ENCODE results near the gene BCCIP.

The BCCIP gene

DNA sequence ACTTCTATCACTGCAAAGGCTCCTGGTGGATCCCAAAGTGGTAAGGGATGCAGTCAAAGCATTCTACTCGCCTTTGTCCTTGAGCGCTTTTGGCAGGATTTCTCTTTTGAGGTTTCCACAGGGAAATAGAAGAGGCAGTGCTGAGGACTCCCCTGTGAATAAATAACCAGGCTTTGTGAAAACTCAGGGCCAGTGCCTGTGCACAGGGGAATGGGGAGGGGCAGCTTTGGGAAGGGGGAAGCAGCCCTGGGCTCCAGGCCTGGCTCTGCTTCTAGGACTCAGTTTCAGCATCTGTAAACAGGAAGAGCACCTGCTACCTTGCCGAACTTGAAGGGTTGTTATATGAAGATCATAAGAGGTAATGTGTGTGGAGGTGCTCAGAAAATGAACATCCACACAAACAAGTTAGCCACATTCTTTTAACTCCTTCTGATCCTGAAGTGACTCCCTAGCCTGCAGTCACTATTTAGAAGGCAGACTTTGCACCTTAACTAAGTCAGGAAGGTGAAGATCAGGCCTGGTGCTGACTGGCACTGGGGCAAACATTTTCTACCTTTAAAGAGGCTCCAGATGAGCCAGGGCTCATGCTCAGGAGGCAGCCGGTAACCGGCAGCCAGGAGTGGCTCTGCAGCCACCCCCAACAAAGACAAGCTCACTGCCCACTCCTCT, 25.2 kb upstream of the BCCIP start:
- no peak for DNase-seq

DNA sequence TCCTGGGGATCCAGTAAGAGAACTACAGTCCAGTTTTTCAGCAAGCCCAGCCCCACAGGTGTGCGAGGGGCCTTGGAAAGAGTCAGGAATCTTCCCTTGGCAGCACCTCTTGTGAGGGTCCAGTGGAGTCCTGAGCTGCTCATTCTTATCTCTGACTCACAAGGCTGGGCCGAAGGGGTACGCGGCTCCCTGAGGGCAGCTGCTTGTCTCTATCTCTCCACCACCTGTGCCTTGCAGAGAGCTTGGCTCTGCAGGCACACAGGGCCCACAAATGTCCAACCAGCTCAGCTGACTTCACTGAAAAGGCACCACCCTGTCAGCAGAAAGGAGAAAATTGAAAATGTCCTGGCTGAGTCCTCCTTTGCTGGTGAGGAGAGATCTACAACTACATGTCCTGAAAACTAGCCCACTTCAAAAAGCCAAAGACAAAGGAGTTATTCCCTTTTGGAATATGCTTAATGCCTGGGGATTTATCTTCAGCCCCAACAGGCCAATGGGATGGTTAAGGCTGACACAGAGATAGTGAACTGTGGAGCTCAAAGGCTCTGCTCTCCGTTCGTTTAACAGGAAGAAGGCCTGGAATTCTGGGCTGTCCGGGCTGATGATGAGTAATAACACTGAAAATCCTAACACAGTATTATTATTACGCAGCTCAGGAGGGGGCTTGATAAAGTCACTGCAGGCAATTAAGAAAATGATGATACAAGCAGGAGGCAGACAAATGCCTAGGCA, 23.7 kb upstream of the BCCIP start:
- no peak for DNase-seq

DNA sequence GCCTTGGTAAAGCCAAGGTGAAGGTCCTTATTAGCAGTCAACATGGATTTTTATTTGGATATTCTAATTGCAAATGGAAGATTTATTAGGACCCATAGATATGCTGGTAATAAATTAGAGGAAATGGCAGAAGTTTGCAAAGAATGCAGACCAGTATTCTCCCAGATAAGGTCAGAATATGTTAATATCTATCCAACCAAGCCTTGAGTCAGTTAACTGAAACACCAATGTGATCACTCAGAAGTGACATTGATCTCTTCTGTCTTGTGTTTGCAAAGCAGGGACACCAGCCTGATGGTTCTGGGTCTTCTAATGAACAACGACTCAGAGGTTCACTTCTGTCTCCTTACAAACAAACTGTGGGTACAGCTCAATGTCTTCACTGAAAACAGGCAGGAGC, 21.8 kb upstream of the BCCIP start:
- DNase-seq = no peak

DNA sequence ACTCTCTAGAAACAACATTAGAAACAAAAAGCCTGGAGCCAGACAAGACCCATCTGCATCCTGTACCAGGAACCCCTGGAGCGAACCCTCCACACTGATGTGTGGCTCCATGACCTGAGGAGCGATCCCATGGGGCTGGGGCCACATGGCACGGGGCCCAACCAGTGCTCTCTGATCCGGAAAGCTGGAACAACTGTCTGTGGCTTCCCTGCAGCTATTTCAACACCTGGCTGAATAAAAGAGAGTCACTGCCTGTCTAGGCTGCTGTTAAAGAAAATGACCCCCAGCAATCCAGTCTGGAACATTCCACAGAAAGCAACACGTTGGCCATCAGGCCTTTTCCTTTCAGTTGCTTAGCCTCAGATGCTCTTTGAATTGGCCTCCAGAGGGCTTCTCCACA, 21.2 kb upstream of the BCCIP start:
- DNase-seq = no peak

DNA sequence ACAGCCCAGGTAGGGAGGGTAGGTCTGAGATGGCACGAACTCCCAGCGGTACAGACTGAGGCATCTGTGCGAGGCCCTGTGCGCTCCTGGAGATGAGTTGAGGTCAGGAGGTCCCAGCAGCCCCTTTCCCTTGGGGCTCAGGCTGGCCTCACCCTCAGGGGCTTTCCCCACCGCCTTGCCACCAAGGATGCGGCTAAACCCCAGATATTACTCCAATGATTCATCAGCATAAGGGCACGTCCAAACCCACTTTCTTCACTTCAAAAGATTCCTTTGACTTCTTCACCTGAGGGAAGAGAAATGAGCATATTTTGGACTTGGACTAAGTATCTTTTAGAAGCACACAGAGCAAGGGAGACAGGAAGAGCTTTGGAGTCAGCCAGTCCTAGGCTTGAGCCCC, 20.6 kb upstream of the BCCIP start:
- no peak for DNase-seq

DNA sequence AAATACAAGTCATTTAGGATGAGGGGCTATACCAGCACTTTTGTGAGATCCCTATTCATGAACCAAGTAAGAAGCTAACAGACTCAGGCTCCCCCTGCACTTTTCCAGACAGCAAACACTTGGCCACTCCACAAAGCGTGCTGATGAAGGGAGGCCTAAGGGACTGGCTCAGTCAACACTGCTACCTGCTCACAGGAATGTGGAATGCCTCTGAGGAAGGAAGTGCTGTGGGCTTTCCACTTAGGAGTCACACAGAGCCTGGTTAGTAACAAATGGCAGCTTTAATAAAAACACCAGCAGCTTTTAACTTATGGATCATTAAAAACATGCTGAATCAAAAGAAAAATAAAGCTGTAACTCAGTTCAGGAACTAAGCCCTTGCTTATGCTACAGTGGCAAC, 15.3 kb upstream of the BCCIP start:
- DNase-seq = no peak

DNA sequence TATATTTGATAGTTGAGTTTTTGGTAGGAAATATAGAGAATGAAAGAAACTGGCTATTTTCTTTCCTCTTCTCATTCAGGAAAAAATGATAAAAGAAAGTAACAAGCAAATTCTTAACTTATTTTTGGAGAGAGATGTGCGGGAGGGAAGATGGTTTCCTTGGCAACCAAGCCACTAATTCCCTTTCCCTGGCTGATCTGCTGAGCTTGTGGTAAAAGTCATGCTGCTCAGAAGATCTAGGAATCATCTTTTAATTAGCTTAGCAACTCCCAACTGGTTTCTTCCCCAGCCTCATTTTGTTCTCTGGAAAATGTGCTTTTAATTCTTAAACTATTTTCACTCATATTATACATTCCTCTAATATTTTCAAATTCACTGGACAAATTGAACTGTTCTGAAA, 12.1 kb upstream of the BCCIP start:
- DNase-seq = no peak

DNA sequence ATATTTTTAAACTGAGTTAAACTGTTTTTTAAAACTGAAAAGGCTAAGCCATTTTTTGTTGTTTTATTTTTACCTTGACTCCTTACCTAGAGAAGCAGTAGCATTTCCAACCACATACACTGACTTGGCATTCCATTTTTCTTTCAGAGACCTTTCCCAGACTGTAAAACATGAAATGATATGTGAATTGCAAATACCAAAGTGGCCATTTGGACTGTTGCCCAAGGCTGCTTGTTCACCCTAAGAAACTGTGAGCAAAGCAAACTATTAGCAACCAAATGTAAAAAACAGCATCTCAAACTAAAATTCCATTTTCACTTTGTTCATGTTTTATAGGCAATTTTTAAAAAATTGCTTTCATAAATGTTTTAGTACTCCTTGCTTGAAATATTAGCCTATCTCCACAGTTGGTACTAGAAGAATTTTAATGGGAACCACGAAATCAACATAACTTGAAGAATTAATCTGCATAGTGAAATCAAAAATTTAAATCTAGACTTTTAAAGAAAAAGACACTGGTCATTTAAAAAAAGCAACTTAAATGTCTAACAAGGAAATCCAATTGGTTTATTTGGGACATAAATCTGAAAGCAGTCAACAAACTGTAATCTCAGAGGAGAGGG, 11.1 kb upstream of the BCCIP start:
- DNase-seq = no peak

DNA sequence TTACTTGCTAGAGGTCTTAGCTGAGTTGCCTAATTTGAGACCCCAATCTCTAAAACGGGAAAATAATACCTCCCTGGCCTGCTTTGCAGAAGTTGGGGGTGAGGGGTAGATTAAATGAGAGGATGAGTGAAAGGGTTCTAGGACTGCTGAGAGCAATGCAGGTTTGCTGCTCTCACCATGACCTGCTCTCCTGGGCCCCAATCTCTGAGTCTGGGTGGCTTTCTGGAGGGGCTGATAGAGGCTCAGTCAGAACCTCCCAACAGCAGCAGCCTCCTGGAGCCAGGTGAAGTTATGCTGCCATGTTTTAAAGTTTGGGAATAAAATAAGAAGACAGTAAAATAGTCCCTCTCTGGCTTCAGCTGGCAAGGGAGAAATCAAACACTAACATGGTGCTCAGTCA, 7.6 kb upstream of the BCCIP start:
- DNase-seq = no peak

DNA sequence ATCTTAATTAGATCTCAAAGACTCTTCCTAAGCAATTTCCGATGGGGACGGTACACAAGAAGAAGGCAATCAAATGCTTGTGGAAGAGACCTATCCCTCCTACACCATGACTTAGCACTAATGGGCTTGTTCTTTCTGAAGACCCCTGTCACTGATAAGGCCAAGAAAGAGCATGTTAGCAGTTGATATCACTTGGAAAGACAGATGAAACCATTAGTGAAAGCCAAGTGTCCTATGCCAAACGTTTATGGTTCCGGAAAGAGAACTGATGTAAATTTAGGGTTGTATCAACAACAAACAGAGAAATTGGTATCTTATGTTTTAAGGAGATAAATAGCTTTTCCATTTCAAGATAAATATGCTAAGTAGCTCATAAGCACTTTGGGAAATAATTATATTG, 6.8 kb upstream of the BCCIP start:
- DNase-seq = no peak

DNA sequence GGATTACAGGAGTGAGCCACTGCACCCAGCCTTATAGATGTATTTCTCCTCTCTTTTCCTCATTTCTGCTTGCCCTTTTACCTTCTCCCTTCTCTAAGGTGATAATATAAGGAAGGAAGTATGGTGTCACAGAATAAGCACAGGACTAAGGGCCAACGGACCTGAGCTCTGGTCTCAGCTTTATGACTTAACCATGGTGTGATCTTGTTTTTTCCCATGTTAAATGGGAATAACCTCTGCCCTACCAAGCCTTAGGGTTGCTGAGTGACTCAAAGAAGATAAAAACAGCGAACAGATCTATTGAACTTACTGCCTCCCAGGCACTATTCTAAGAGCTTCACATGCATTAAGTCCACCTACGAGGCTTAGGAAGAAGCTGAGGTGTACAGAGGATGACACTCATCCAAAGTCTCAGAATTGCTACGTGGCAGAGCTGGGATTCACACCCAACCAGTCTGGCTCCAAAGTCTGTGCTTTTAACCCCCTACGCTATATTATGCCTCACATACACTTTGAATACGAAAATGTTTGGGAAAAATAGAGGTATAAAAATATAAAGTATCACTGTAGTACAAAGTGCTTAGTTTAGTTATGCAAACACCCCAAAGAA, 5.9 kb upstream of the BCCIP start:
- no peak for DNase-seq

DNA sequence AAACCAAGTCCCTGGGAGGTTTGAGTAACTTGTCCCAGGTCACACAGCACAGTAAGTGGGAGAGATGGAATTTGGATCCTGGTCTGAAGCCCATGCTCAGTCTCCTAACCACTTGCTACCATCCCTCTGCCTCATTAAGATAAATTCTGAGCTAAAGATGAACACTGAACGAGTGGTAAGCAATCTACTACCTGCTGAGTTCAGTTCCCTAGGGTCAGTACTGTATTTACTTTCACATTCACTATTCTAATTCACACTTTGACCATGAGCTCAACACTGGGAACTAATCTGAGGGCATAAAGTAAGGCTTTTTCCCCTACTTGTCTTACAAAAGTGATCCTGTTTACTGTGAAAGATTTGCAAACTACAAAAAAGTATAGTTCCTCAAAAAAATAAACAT, 2.6 kb upstream of the BCCIP start:
- DNase-seq = no peak

DNA sequence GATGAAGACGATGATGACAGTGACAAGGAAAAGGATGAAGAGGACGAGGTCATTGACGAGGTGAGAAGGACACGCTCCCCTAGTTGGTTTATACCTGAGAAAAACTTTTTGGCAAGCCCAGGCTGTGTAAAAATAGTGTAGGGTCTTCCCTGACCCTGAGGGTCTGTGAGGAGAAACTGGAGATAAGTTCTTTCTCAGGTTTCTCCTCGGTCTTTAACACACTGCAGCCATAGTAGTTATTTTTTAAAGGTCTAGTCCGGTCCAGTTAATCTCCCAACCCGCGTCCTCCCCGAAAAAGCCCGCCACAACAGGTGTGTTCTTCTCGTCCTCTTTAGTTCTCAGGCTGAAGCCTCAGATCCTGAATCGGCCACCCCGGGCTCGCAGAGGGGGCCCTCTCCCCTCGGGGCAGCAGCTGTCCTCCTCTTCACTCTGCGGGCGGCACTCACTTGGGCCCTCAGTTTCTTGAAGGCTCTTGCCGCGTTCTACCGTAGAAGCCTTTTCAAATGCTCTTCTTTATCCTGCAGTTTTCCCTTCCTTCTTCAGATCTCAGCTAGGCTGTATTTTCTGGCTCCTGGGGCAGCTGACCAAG, 411 bp downstream of the BCCIP start:
- no peak for DNase-seq

DNA sequence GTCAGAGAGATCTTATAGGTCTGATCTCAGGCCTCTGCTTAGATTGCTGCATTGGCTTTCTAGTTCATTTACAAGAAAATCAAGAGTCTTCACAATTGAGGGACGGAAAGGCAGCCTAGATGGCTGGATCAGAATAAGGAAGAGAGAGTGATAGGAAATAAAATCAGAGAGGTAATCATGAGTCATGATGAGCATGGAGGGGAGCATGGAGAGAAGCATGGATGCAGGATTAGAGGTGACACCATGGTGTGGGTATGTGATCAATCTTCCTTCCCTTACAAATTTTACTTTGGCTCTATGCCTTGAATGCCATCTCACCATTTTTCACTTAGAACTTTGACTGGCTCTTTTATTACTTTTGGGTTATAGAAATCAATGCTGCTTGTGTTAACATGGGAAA, 1.4 kb downstream of the BCCIP start:
- no peak for DNase-seq

DNA sequence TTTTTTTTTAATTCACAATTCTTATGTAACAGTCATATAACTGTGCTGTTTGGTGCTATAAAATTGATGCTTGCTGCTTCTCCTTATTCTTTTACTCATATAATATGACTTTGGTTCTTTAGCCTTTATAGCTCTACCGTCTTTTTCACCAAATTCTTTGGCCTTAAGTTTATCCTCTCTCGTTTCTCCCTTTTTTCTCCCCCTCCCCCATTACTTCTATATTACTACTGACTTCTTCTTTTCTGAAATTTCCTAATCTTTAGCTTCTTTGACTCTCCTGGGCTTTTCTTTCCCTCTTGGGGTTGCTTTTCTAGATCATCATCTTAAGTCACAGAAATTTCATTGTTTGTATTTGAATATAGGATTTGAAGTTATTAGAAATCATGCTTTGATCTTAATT, 3.8 kb downstream of the BCCIP start:
- DNase-seq = no peak

DNA sequence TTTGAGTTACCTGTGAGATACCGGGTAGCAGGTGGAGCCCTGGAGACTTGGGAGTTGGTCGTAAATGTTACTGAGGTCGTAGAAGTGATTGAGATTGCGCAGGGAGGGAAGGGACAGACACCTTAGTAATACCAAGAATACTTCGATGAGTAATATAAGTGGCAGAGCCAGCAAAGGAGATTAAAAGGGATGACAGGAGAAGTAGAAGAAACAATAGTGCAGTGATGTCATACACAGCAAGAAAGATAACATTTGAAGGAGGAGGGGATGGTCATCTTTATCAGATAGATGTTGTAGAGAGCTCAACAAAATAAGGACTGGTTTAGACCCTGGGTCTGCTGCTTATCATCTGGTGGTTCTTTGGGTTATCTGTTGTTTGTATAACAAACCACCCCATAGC, 5.0 kb downstream of the BCCIP start:
- DNase-seq = no peak

DNA sequence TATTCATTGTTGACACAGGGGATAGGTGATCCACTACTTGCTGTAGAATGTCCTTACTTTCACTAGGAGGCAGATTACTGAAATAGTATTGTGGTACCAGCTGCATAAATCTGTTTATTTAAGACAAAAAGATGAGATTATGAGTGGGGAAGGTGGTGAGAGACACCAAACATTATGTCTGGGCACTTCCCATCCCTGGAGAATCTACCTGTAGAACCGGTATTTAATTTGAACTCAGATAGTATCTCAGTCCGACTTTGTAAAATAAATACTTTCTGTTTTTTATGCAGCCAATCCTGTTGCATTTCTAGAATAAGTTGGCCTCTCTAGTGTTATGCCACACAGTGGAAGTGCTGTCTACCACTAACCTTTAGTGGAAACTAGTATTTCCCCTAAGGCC, 13.4 kb downstream of the BCCIP start:
- no peak for DNase-seq

DNA sequence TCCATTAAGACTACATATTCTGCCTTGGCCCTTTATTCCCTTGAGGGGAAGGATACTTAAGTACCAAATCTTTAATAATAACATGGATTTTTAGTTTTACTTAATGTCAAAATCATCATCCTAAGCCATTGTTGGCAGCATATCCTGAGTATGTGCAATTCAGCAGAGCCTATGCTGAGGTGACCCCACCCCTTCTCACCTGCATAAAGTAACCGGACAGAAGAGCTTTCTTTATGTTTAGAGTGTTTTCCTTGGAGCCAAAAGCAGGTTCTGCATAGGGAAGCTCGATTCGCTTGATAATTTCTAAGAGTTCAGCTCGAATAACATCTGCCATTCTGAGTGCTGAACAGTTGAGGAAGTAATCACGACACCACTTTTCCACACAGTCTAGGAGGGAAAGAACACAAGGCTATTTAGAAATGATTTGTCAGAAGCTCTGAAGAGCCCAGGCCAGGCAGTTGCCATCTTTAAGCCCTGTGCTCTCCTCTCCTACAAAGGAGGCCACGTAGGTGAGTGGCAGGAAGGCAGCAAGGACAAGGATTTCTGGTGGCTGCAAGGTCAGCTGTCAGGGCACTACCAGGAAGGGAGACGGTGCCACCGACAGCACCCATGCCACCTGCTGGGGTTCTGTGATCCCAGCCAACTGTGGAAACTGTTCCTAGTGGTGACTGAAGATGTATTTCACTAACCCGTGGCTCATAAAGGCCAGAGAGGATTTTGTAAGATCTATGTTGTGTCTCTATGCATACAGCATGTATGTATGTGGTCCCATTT, 15.6 kb downstream of the BCCIP start:
- no peak for DNase-seq

DNA sequence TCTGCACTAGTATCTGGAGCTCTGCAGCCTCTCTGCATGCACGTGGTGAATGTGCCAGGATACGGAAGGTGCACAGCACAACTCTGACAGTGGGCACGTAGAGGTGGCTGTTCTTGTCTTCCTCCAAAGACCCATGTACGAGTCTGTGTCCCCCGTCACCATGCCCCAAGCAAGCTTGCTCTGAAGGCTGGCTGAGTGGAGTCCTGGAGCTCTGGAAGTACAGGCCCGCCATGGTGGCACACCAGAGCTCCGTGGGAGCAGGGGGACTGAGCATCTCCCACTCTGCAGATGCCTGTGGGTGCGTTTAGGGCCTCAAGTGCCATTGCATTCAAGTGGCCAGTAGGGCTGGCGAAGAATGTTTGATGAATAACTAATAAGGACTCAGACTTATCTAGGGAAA, 17.1 kb downstream of the BCCIP start:
- DNase-seq = no peak

DNA sequence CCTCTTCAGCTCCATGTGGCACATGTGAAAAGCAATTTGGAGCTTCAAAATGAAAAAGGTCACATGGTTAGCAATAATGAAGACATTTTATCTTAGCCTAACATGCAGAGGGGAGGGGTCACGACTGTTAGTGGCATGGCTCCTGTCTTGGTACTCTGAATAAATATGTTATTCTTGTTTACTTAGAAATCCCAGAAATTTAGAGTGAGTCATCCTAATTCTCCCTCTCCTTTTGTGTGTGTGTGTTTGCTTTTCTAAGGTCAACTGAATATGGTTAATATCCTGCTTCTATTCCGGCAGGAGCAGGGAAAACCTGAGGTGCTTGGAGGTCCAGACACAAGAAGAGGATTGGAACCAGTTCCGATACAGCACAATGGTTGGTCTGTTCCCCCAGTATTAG, 17.6 kb downstream of the BCCIP start:
- DNase-seq = no peak

DNA sequence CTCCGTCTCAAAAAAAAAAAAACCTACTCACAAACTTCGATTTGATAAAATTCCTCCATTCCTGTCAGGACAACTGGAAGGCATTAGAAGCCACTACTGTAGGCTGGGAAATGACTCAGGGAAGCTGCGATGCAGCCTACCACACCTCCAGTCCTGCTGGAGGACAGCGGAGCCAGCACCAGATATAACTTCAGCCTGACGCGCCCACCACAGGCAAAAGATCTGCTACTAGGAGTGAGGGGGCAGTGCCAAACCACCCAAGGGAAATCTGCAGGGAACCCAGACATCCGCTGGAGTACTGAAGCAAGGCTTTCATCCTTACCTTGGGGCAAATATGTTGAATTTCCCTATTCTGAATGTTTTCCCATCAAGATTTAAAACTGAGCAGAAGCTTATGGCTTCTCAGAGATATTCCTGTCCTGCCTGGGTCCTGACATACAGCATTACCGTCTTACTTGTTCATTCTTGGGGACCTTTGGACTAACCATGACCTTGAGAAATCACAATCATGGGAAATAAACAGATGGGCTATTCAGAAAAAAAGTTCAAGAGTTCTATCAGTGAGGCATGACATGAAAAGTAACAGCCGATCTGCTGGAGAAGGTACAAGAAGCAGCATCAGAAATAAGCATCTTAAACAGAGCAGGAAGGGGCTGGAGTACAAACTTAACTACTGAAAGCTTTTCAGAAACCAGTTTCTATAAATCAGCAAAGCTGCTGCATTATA, 20.4 kb downstream of the BCCIP start:
- no peak for DNase-seq

DNA sequence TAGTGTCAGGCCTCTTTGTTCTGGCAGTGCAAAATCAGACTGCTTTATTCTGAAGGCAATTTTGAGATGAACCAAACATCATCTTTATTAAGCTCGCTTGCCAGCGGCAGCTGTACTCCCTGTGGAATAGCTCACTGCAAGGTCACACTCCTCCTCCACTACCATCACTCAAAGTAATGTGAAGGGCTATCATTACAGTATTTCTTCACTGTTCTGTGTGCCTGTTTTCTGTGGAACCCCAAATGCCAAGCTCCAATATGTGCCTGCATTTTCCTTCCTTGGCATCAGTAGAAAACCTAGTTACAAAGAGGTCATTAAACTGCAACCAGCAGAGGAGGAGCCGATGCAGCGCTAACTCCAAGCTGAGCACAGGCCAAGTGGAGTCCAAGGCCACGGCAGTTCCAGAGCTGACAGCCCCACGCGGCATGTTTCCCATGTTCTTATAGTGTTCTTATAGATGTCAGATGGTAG, 21.4 kb downstream of the BCCIP start:
- no peak for DNase-seq
